Keratinocyte (primary cell): ENCODE data around the gene GALNT9.

Experiments
- CTCF ChIP-seq, 3 experiments: IDR thresholded peaks in 1 of 3; conservative IDR thresholded peaks in 1 of 3; optimal IDR thresholded peaks in 1 of 3; 2 replicates in 2 of 3; 3 replicates in 1 of 3; pipeline versions ENCODE3 to v1.5.1; 2011; ENCODE audit warnings: low read length in 3 of 3, mild to moderate bottlenecking in 3 of 3, moderate library complexity in 2 of 3, control low read depth in 1 of 3, inconsistent platforms in 1 of 3; ENCODE audit not compliant: insufficient read depth in 2 of 3; ENCODE audit errors: extremely low read depth in 1 of 3
- EZH2 ChIP-seq: IDR thresholded peaks from one replicate; pipeline ENCODE4 v1.6.1; 2012; ENCODE audit warnings: inconsistent platforms, mild to moderate bottlenecking, low read length, moderate library complexity

GRCh38 chr12:132152953-132153352 lies 176.4 kb downstream of the GALNT9 start:
- TF ChIP-seq CTCF (optimal IDR thresholded peaks at IDR 0.05 in 1 of 3, IDR thresholded peaks at IDR 0.05 in 1 of 3, conservative IDR thresholded peaks at IDR 0.05 in 1 of 3; ENCODE audit: extremely low read depth in 1 of 3, insufficient read depth in 2 of 3, low read length in 3 of 3): no peak
- no peak for TF ChIP-seq EZH2
